Left renal cortex interstitium (tissue), 4 donors: ENCODE results near the gene METTL25B. TPM values are rescaled to one million over a fixed set of nuclear protein-coding genes. Genes with fewer than 3 reads are reported as not detected.
A peak's percentile ranks its signal among the peaks of the same experiment; 100 is the strongest.

ENCODE experiments used
- DNase-seq, 4 donors: peaks; one replicate each; pipeline ENCODE4 v3.0.0-alpha.2; 2013; ENCODE audit warnings: low read depth in 4 of 4, low spot score in 2 of 4, missing footprints in 1 of 4
- polyA plus RNA-seq, 4 donors: library from polyadenylated mRNA; unstranded; fragments of 120-200 nt; gene quantifications; one replicate each; pipeline ENCODE4 v1.2.1, GENCODE V29; 2013; ENCODE audit not compliant: insufficient read length in 4 of 4

The METTL25B gene
- polyA plus RNA-seq, 4 donors = 32.9 to 52.0 (median 39.5) TPM

DNA sequence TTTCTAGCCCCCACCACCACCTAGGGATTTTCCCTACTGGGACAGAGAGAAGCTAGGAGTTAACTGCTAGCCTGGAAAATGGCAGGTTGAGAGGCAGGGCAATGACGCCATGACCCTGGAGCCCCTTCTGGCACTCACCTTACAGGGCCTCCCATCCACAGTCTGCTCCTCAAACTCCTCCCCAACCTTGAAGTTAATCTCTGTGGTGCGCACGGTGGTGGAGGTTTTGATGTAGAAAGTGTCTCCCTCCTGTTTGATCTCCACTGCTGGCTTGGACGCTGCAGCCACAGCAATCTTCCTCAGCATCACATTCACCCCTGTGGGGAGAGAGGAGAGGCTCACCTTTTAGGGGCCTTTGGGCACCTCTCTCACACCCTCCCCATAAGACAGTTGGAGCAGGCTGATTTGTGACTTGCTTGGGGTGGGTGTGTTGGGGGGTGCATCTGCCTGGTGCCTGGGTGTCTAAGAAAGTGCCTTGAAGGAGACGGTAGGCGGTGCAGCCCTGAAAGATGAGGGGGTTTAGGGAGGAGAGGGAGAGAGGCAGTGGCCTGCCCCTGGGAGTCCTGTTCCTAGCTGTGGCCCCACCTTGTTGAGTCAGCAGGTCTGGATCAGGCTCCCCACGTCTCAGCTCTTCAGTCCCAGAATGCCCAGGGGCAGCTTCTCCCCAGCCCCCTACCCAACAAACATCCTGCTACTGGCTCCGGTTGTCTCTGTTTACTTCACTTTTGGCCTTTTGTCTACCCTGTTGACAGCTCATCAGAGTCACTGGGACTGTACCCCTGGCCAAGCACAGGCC, 27.3 kb upstream of the METTL25B start:
- DNase-seq = no peak

DNA sequence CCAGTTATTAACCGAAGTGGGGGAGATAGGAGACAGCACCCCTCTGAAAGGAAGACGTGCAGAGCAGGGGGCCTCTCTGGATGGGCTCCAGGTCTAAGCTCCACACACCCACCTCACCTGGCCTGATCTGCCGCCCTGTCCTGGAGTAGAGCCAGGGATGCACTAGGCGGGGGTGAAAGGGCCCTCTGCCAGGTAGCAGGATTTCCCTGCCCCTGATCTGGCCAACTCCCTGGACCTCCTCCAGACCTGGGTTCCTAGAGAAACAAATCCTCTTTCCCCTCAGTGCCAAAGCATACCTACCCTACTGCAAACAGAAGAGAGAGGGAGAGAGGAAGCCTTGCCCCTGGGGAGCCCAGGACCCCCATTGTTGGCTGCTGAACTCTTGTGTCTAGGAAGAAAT, 24.9 kb upstream of the METTL25B start:
- no peak for DNase-seq

GRCh38 chr1:156703741-156704140, 24.5 kb upstream of the METTL25B start:
- no peak for DNase-seq

DNA sequence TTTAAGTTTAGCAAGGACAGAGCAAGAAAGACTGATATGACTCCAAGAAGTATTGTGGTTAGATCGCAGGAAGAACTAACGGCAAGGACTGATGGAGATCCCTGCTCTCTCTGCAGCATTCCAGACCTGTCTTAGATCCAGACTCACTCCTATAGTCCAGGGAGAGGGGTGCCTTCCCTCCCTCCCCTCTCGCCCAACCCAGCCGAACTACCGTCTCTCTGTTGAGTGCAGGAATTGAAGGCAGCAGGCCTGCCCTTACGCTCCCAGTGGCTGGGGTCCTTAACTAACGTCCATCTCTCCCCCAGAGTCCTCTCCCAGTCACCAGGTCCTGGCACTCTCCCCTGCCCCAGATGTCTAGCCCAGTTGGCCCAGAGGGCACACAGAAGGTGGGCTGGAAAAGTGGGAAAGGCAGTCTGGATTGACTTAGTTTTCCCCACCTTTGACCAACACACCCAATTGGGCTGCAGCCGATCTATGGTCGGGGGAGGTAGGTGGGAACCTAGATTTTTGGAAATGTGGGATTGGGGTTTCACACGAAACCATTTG, 24.0 kb upstream of the METTL25B start:
- no peak for DNase-seq

- DNase-seq = no peak
Observed at GRCh38 chr1:156704930-156705320, 23.3 kb upstream of the METTL25B start.

DNA sequence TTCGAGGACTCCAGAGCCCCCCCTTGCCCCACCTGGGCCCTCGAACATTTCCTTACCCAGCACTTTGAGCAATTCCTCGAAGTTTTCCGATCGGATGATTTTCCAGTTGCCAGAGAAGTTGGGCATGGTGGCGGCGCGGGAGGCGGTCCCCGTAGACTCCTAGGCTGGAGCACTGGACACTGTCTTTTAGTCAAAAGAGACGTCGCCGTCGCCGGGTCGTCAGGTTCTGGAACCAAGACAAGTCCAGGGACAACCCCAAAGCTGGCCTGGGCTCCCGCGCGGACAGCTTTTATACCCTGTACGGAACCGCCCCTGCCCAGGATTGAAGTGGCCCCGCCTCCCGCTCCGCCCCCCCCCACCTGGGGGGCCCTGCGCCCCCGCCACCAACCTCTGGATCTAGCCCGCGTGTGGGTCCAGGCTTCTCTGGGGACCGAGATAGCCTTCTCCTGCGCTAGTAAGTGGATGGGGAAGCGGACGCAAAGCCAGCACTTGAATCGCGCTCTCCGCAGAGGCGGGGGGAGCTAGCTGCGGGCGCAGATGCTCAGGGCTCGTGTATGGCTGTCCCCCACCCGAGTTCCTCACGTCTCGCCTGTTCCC, 22.9 kb upstream of the METTL25B start, which contains the start of gene CRABP2:
TSS of gene CRABP2 (minus strand) at position 263 of the 597 bp plus-strand sequence. CDS start at position 126, 137 bp downstream.
- DNase-seq = no peak

DNA sequence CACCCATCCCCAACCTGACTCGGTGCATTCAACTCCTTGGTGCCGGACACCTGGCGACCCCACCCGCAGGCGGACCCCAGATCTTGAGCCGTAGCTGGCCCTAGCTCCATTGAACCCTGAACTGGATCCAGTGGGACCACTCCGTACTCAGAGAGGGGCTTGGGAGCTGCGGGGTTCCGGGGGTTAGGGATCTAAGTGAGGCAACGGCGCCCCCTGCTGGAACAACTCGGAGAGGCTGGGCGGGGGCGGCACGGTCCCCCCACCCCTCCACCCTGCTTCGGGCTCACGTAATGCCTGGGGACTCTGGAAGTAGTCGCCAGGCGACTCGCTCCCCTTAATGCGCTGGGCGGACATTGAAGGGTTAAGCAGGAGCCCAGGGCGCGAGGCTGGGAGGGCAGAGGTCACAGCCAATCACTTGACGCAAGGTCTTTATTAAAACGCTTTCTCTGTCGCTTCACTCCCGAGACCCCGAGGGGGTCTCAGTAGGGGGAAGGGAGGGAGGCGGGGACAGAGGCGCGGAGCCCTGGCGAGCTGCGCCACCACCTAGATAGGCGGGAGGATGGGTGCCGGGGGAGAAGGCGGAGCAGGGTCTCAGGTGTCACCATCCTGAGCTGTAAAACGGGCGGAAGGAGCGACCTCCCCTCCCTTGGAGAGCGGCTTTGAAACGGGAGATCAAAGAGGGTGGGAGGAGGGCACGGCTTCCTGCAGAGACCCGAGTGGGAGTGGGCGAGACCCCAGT, 22.2 kb upstream of the METTL25B start:
- peak in 2 of 4 donors; percentile 79 to 80 for DNase-seq

DNA sequence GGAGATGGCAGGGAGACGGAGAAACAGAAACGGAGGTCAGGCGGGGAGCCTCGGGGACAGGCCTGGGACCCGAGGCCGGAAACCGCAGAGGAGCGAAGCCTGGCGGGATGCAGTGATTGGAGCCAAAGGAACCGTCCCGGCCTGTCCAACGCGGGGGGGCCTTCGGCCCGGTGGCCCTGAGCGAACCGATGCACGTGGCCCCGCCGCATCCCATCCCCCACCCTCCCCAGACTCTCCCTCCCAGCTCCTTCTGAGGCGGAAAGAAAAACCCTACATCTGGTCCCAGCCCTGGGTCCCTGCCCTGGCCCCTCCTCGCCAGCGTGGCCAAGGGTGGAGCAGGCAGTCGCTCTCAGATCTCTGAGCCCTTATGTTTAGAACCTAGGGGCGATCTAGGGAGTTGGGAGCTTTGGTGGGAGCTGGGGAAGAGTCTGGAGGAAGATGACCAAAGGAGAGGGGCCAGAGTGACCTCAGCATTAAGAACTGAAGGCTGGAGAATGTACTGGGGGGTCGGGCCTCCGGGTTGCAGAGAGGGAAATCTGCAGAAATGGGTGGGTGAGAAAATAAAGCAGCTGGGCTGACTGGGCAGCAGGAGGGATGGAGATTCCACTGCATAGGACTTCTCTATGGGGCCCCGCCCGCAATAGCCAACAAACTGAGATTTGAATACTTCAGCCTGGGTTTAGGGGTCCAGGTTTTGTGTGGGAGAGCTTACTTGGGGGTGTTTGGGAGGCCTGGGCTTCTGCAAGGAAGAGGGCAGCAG, 21.4 kb upstream of the METTL25B start:
- DNase-seq = no peak

DNA sequence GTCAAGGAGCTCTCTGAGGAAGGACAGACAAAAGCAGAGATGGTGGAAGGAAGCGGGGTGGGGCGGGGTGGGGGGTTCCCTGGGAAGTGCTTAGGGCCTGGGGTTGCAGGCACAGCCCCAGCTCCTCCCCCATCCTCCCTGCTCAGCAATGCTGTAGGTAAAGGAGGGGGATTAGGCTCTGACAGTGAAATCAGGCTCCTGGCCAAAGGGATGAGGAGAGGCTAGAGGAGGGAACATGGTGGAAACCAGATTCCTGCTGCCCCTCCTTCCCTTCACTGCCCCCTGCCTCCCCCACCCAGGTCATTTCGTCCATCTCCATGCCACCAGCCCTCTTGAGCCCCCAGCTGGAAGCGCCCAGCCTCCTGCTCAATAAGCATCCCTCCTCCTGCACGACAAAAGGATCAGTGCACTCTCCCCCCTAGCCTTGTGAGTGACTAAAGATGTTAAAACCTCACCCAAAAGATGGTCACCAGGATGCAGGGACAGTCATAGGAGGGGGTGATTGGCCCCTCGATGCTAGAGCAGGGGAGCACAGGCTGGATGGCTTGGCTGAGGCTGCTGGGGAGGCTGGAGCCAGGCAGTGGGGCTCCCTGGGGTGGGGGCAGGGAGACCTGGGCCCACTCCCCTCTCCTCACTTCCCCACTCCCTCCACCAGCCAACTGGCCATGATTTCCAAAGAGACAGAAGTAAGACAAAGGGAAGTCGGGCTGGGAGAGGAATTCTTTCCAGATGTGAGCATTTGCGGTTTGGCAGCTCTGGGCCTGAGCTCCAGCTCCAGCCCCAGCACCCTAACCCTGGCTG, 20.7 kb upstream of the METTL25B start:
- DNase-seq = no peak

DNA sequence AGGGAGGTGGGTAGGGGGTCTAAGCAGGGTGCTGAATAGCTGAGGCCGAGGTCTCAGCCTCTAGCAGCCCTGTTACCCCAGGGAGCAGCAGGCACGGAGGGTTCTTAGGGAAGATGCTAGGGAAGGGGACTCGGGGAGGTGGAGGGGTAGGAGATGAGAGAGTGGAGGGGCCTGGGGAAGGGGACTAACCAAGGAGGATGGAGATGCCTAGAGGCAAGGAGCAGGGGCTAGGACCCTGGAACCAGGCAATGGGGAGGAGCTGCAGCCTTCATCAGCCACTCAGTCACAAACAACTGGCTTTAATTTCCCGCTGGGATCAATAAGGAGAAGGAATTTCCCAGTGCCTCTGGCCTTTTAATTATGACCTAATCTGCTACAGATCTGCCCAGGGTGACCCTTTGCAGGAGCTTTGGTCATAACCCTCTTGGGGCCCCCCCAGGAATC, 20.0 kb upstream of the METTL25B start:
- no peak for DNase-seq

DNA sequence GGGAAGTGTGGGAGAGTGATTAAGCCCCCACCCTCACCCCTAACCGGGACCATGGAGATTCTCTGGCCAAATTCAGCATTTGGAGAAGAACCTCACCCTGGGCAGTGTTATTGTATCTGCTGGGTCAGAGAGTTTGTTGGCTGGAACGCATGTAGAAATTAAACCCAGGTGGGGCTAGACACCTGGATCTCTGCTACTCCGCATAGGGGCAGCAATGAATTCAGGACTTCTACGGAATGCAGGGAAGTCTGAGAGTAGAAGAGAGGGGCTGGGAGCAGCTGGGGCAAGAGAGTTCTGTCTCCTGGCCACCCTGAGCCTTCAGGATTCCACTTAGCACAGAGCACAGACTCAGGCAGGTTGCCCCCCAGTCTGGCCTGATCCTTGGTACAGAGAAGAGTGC, 19.2 kb upstream of the METTL25B start:
- no peak for DNase-seq

- no peak for DNase-seq
Observed at GRCh38 chr1:156709757-156710489, 18.3 kb upstream of the METTL25B start.

DNA sequence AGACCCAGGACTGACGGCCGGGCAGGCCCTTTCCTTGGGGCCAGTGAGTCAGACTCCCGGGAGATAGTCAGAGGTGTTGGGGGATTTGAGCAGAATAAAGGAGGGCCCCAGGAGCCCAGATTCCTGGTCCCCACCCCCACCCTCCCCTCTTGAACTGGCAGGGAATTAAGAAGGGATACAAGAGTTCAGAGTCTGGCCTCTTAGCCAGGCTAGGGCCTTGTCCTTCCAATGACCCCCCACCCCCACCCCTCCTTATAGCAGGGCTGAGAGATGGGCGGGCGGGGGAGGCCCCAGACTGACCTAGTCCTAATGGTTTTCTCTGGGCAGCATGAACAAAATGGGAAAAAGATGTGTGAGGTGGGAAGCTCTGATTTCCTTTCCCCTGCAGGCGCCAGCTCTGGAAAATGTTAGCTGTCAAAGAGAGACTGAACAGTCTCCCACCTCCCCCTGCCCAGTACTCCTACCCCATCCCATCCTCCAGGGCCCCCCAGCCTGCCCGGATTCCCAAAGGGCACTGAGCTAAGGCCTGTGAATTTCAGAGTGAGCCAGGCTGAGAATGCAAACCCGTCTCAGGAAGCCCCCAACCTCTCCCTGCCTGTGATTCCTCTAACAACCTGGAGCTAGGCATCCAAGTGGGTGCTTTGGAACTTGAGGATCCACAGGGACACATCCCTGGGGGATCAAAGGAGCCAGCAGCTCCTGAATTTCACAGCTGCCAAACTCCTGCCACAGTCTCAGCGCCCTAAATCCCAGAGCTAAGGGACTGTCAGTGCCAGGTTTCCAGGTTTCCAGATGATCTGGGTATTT, 17.1 kb upstream of the METTL25B start:
- no peak for DNase-seq

DNA sequence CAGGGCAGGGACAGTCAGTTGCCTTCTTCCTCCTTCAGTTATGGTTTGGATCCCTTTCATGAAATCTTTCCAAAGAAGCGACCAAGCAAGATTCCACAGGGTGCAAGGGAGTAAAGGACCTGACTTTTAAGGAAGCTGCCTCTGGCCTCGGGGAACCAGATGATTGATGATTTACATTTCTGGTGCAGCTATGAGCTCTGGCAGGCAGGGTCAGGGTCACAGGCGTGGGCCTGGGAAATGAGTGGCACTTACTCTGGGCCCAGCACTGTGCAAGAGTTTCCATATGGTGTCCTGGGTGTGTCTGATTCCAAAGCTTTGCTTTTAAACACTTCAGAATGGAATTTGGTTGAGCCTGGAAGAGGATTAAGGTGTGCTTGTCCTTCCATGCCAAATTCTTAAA, 15.6 kb upstream of the METTL25B start:
- DNase-seq = no peak

GRCh38 chr1:156714830-156715229, 13.4 kb upstream of the METTL25B start:
- DNase-seq = no peak

DNA sequence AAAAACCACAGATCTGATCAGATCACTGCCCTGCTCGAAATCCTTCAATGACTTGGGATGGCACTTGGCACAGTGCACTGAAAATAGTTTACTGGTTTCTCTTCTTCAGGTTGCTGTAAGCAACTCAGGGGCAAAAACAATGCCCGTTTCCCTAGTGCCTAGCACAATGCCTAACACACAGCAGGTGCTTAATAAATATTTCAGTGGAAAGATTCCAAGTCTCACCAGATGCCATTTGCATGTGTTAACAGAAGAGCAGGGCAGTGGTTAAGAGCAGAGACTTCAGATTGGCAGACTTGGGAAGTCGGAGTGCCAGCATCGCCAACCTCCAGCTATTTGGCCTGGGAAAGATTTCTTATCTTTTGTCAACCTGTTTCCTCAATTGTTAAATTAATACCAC, 10.9 kb upstream of the METTL25B start:
- DNase-seq = no peak

DNA sequence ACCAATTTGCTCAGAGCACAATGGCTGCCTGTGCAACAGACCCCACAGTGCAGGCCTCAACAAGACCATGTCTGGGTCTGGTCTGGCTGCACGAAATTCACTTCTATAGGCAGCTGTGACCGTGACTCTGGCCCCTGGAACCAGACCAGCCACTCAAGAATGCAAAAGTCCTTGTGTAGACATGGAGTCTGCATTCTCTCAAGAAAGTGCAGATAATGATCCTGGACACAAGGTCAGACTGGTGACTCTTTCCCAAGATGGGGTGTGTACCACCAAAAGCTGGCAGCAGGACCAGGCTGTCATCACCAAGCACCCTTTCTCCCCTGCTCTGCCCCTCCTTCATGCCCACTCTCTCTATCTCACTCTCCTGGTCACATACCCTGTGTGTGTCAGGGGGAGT, 7.1 kb upstream of the METTL25B start:
- no peak for DNase-seq

- DNase-seq = no peak
Observed at GRCh38 chr1:156721535-156721934, 6.7 kb upstream of the METTL25B start.
